B cell (primary cell): ENCODE measurements around the gene BBIP1.

Experiments
- CTCF ChIP-seq: fragments of 200-600 bp; IDR thresholded peaks from one replicate; pipeline ENCODE4 v1.8.0; 2022; ENCODE audit warnings: antibody characterized with exemption, mild to moderate bottlenecking
- EZH2 ChIP-seq: IDR thresholded peaks from 2 replicates; pipeline ENCODE4 v1.6.1; 2012; ENCODE audit warnings: borderline replicate concordance, low read depth, mild to moderate bottlenecking, moderate library complexity, low read length; ENCODE audit not compliant: insufficient read depth, poor library complexity, severe bottlenecking

GRCh38 chr10:110868981-110869380 is 50.0 kb downstream of the BBIP1 start:
- TF ChIP-seq CTCF (no peak), EZH2 (no peak)
